Pancreas (tissue), 10 donors: ENCODE results near the gene KCNJ11. TPM values are rescaled to one million over a fixed set of nuclear protein-coding genes. Genes with fewer than 3 reads are reported as not detected.

Source experiments
- ATAC-seq, 4 donors: fragments of 200-7000 bp; cut with Tn5 transposase; one replicate each; pipeline versions ENCODE4 v1.8.0 to v1.9.1; 2020; ENCODE audit warnings: mild to moderate bottlenecking in 4 of 4, moderate library complexity in 4 of 4
- DNase-seq, 6 donors: peaks; one replicate each; pipeline ENCODE4 v3.0.0-alpha.2; 2020
- FAIRE-seq: peaks from 2 replicates; lab custom pipeline; 2012; peaks lifted over from hg19 to GRCh38; lab: Jason Lieb, UNC
- H3K27ac ChIP-seq, 4 donors: fragments of 200-600 bp; sonication (generic); 1 replicate in 3 of 4; 2 replicates in 1 of 4; pipeline versions ENCODE4 v1.5.0 to v1.8.0; 2020
- H3K27me3 ChIP-seq, 4 donors: fragments of 200-600 bp; one replicate each; pipeline ENCODE4 v1.8.0; 2021
- H3K36me3 ChIP-seq, 3 donors: fragments of 200-600 bp; sonication (generic) in 1 of 3; one replicate each; pipeline versions ENCODE4 v1.5.0 to v1.8.0; 2020 to 2021
- H3K4me1 ChIP-seq, 3 donors: fragments of 200-600 bp; one replicate each; pipeline ENCODE4 v1.8.0; 2021
- H3K4me3 ChIP-seq, 4 donors: fragments of 200-600 bp; sonication (generic) in 2 of 4; one replicate each; pipeline versions ENCODE4 v1.5.0 to v1.8.0; 2020 to 2021
- H3K9me3 ChIP-seq, 4 donors: fragments of 200-600 bp; one replicate each; pipeline ENCODE4 v1.8.0; 2021
- WGBS, 2 donors: extraction: QIAGEN DNeasy Blood & Tissue Kit; methylation state at CpG; one replicate each; pipeline ENCODE4 v1.1.7; 2013; 5-methylcytosine and 5-hydroxymethylcytosine counted together
- intact Hi-C, 3 donors: fragments of 100-400 bp; cut with DNase I; formaldehyde crosslinking; loops; one replicate each; pipeline versions ENCODE4 v1.11.1 to v1.14.2; 2022
- polyA plus RNA-seq, 2 donors: library from polyadenylated mRNA; stranded (reverse); fragments of 200-250 nt; gene quantifications; one replicate each; pipeline ENCODE4 v1.2.3, GENCODE V29; 2013
- total RNA-seq, 6 donors: library from RNA; stranded (reverse); fragmentation: NEBNext Ultra II Directional in 4 of 6; extraction: Animal tissue kit (Norgen Biotek cat#: 25700) in 4 of 6; gene quantifications; one replicate each; pipeline versions ENCODE4 v1.2.1 to v1.2.4, GENCODE V29; 2021 to 2023
- TF ChIP-seq, protein P1 (sequence below), 4 donors: fragments of 200-600 bp; sonication (generic) in 3 of 4; IDR thresholded peaks; one replicate each; pipeline versions ENCODE4 v1.5.0 to v1.8.0; 2021; ENCODE audit warnings: antibody characterized with exemption in 4 of 4
- donor health status: healthy with polysubstance abuse.
- donor health status: DM: no; HTN: no; CAD: no; lungs with moderate emphysema.
- donor health status: DM: no; HTN: no; CAD: no.
- donor health status: control.
- donor health status: control.
- donor health status: Bipolar disorder and iron deficiency.
- donor health status: DM: yes; HTN: yes; CAD: no.
- donor health status: DM: no; HTN: no; CAD: no.
- donor health status: DM: no; HTN: no; CAD: no.
- donor health status: DM: yes; HTN: yes; CAD: no.

Gene KCNJ11
- total and polyA plus RNA-seq, 8 donors = 5.0 to 17.7 (median 11.1) TPM

- H3K4me1 ChIP-seq = no peaks in the 10 kb centered on the region
- 93 to 94% methylated on average over 3 of the region's 3 CpGs for WGBS, 2 donors
- FAIRE-seq (no peak), ATAC-seq (no peak), DNase-seq (no peak)
- H3K9me3 ChIP-seq = no peaks in the 10 kb centered on the region
- intact Hi-C loops = loop anchor here in 1 of 3 donors (10.0 kb wide), 1 partner anchor 128 kb away; no protein-coding TSS in a partner anchor
- H3K36me3 ChIP-seq = peaks cover 0 to 13% (median 0%) of the 10 kb centered on the region in 3 donors
- H3K27ac ChIP-seq = no peak overlapping the region
- no peak overlapping the region for H3K4me3 ChIP-seq
- H3K27me3 ChIP-seq = no peaks in the 10 kb centered on the region
- TF ChIP-seq, protein P1, sequence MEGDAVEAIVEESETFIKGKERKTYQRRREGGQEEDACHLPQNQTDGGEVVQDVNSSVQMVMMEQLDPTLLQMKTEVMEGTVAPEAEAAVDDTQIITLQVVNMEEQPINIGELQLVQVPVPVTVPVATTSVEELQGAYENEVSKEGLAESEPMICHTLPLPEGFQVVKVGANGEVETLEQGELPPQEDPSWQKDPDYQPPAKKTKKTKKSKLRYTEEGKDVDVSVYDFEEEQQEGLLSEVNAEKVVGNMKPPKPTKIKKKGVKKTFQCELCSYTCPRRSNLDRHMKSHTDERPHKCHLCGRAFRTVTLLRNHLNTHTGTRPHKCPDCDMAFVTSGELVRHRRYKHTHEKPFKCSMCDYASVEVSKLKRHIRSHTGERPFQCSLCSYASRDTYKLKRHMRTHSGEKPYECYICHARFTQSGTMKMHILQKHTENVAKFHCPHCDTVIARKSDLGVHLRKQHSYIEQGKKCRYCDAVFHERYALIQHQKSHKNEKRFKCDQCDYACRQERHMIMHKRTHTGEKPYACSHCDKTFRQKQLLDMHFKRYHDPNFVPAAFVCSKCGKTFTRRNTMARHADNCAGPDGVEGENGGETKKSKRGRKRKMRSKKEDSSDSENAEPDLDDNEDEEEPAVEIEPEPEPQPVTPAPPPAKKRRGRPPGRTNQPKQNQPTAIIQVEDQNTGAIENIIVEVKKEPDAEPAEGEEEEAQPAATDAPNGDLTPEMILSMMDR (IDR thresholded peaks at IDR 0.05) = no peak
These were observed 12.0 kb downstream of the KCNJ11 start for GRCh38 chr11:17376493-17376892.

- intact Hi-C loops = loop anchor here in 1 of 3 donors (10.0 kb wide), 1 partner anchor 129 kb away; no protein-coding TSS in a partner anchor
- no peaks in the 10 kb centered on the region for H3K27me3 ChIP-seq
- DNase-seq = no peak
- no peak for FAIRE-seq
- no peak overlapping the region for H3K27ac ChIP-seq
- TF ChIP-seq, protein P1 (IDR thresholded peaks at IDR 0.05) = no peak
- ATAC-seq = no peak
- no peak overlapping the region for H3K4me3 ChIP-seq
- peaks cover 0 to 13% (median 0%) of the 10 kb centered on the region in 3 donors for H3K36me3 ChIP-seq
- no peaks in the 10 kb centered on the region for H3K9me3 ChIP-seq
- H3K4me1 ChIP-seq = no peaks in the 10 kb centered on the region
- WGBS, 2 donors = 89 to 95% methylated on average over 5 of the region's 5 CpGs
These were observed 12.9 kb downstream of the KCNJ11 start for GRCh38 chr11:17375547-17375946.

DNA sequence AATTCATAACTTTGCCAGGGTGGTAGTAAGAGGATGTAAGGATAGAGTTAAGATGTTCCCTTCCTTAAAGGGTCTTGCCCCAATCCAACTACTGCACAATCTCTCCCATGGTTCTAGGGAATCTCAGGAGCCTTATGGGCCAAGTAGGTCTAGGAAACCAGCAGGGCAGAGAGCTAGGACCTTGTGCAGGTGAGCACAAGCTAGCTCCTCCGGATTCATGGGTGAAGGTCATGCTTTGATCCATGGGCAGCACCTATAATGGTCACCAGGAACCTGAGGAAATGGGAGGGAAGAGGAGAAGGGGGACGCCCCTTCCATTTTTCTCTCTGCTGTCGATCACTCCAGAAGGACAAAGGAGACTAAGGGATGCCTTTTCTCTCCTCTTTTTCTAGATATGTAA, 16.8 kb downstream of the KCNJ11 start:
- FAIRE-seq = no peak
- no peak for DNase-seq
- 57 to 58% methylated on average over 3 of the region's 3 CpGs for WGBS, 2 donors
- H3K4me1 ChIP-seq = no peaks in the 10 kb centered on the region
- TF ChIP-seq, protein P1 (IDR thresholded peaks at IDR 0.05) = no peak
- peaks cover 0 to 3% (median 0%) of the 10 kb centered on the region in 4 donors for H3K9me3 ChIP-seq
- no peak overlapping the region for H3K4me3 ChIP-seq
- H3K27me3 ChIP-seq = no peaks in the 10 kb centered on the region
- intact Hi-C loops = loop anchor here in 1 of 3 donors (10.0 kb wide), 1 partner anchor 133 kb away; no protein-coding TSS in a partner anchor
- H3K27ac ChIP-seq = no peak overlapping the region
- peaks cover 0 to 27% (median 0%) of the 10 kb centered on the region in 3 donors for H3K36me3 ChIP-seq
- no peak for ATAC-seq

GRCh38 chr11:17369684-17370243, 18.7 kb downstream of the KCNJ11 start:
- WGBS, 2 donors = 93 to 95% methylated on average over 2 of the region's 2 CpGs
- H3K4me3 ChIP-seq = no peak overlapping the region
- no peaks in the 10 kb centered on the region for H3K27me3 ChIP-seq
- intact Hi-C loops = loop anchor here in 1 of 3 donors (10.0 kb wide), 1 partner anchor 135 kb away; no protein-coding TSS in a partner anchor
- H3K4me1 ChIP-seq = no peaks in the 10 kb centered on the region
- H3K9me3 ChIP-seq = peaks cover 0 to 3% (median 0%) of the 10 kb centered on the region in 4 donors
- DNase-seq = no peak
- TF ChIP-seq, protein P1 (IDR thresholded peaks at IDR 0.05) = no peak
- H3K27ac ChIP-seq = no peak overlapping the region
- no peak for ATAC-seq
- FAIRE-seq = no peak
- peaks cover 0 to 27% (median 0%) of the 10 kb centered on the region in 3 donors for H3K36me3 ChIP-seq

- FAIRE-seq (no peak), ATAC-seq (no peak), DNase-seq (no peak)
- H3K9me3 ChIP-seq = peaks cover 0 to 3% (median 0%) of the 10 kb centered on the region in 4 donors
- H3K36me3 ChIP-seq = peaks cover 0 to 27% (median 0%) of the 10 kb centered on the region in 3 donors
- TF ChIP-seq, protein P1 (IDR thresholded peaks at IDR 0.05) = no peak
- no peak overlapping the region for H3K4me3 ChIP-seq
- H3K4me1 ChIP-seq = no peaks in the 10 kb centered on the region
- intact Hi-C loops = no loop called here
- no peak overlapping the region for H3K27ac ChIP-seq
- no peaks in the 10 kb centered on the region for H3K27me3 ChIP-seq
These were observed 19.4 kb downstream of the KCNJ11 start for GRCh38 chr11:17369094-17369493.
